Skeletal muscle tissue (tissue), 4 donors: ENCODE data around the gene C3orf85. TPM values are rescaled to one million over a fixed set of nuclear protein-coding genes. Genes with fewer than 3 reads are reported as not detected.

ENCODE experiments used
- H3K27ac ChIP-seq: one replicate; pipeline ENCODE4 v1.7.0; 2013; ENCODE audit warnings: mild to moderate bottlenecking, low read depth, low read length, inconsistent platforms
- H3K27me3 ChIP-seq, 3 donors: one replicate each; pipeline ENCODE4 v1.7.0; 2013; ENCODE audit warnings: low read length in 3 of 3; ENCODE audit not compliant: control insufficient read depth in 3 of 3, insufficient read depth in 3 of 3
- H3K36me3 ChIP-seq, 3 donors: one replicate each; pipeline ENCODE4 v1.7.0; 2013; ENCODE audit warnings: low read length in 3 of 3; ENCODE audit not compliant: control insufficient read depth in 3 of 3, insufficient read depth in 3 of 3
- H3K4me1 ChIP-seq, 3 donors: one replicate each; pipeline ENCODE4 v1.7.0; 2013; ENCODE audit warnings: low read length in 3 of 3, mild to moderate bottlenecking in 3 of 3; ENCODE audit not compliant: control insufficient read depth in 3 of 3, insufficient read depth in 3 of 3
- H3K4me3 ChIP-seq, 3 donors: one replicate each; pipeline ENCODE4 v1.7.0; 2013; ENCODE audit warnings: low read length in 3 of 3
- H3K9ac ChIP-seq, 3 donors: one replicate each; pipeline ENCODE4 v1.7.0; 2013; ENCODE audit warnings: low read length in 3 of 3, mild to moderate bottlenecking in 3 of 3, moderate library complexity in 2 of 3, low read depth in 1 of 3
- H3K9me3 ChIP-seq, 3 donors: one replicate each; pipeline ENCODE4 v1.7.0; 2013; ENCODE audit warnings: low read length in 3 of 3; ENCODE audit not compliant: control insufficient read depth in 3 of 3
- total RNA-seq: library from RNA; depleted of rRNA; stranded (reverse); fragments of >200 nt; gene quantifications from one replicate; pipeline ENCODE4 v1.2.3, GENCODE V29; 2014
- donor health status: Osteomylitis.

Gene C3orf85, protein sequence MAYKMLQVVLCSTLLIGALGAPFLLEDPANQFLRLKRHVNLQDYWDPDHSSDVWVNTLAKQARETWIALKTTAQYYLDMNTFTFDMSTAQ
- total RNA-seq: not detected

DNA sequence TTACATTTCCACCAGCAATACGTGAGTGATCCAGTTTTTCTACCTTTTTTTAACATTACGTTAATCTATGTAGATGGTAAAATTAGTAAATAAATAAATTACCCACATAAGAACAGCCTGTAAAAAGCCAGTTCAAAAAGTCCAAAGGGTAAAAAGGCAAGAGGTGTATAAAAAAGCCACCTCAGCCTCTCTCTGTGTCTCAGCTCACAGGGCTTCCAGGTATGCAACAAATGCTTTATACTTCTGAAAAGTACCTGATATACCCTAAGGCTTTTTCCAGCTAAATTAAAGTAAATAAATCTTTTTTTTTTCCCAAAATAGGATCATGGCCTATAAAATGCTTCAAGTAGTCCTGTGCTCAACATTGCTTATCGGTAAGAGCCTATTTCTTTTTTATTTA is at the start of gene C3orf85:
Gene C3orf85, plus strand, starts transcription at position 197 of the 400 bp plus-strand sequence. Its CDS starts 129 bp downstream, at position 326.
- Histone ChIP-seq H3K4me3 (no peak within 1 kb of the TSS), H3K9ac (no peak within 1 kb of the TSS), H3K4me1 (no peaks in the 10 kb centered on the region), H3K27ac (no peak within 1 kb of the TSS), H3K27me3 (no peaks in the 10 kb centered on the region), H3K9me3 (no peaks in the 10 kb centered on the region), H3K36me3 (no peaks in the 10 kb centered on the region)

DNA sequence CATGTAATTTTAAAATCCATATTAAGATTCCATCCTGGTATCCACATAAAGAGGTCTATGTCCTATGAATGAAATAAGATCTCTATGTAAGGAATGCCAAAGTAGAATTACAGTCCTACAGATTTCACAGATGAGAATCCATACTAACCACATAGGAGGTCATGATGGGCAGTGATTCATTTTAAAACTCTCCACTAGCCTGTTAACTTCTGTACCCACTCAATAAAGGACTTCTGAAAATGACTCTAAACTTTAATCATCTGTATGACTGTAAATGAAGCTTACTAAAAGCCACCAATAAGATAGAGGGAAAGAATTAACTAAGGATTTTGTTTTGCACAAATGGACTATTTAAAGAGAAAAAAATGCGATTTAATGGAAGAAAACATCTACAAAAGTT is 47.3 kb upstream of the C3orf85 start:
- Histone ChIP-seq H3K9me3 (no peaks in the 10 kb centered on the region), H3K27ac (no peak overlapping the region), H3K4me3 (no peak overlapping the region), H3K27me3 (no peaks in the 10 kb centered on the region), H3K9ac (no peak overlapping the region), H3K36me3 (no peaks in the 10 kb centered on the region), H3K4me1 (no peaks in the 10 kb centered on the region)

DNA sequence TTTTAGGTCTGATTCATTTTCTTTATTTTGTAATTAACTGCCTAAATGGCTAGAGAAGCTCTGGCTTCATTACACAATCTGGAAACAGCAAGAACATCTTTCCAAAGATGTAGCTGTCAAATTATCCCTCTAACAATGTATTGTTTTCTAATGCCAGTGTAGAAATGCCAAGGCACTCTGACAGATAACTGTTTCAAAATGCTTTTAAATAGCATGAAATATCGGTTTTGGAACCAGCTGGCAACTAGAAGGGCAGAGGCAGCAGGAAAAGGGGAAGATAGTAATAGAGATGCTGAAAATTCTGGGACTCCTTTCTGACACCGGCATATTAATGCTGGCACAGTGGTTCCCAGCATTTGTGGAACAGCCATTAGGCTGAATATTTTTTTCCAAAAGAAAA is 44.7 kb upstream of the C3orf85 start:
- H3K9me3 ChIP-seq: no peaks in the 10 kb centered on the region
- no peak overlapping the region for H3K4me3 ChIP-seq
- no peaks in the 10 kb centered on the region for H3K27me3 ChIP-seq
- no peak overlapping the region for H3K9ac ChIP-seq
- no peak overlapping the region for H3K27ac ChIP-seq
- H3K4me1 ChIP-seq: no peaks in the 10 kb centered on the region
- H3K36me3 ChIP-seq: no peaks in the 10 kb centered on the region

DNA sequence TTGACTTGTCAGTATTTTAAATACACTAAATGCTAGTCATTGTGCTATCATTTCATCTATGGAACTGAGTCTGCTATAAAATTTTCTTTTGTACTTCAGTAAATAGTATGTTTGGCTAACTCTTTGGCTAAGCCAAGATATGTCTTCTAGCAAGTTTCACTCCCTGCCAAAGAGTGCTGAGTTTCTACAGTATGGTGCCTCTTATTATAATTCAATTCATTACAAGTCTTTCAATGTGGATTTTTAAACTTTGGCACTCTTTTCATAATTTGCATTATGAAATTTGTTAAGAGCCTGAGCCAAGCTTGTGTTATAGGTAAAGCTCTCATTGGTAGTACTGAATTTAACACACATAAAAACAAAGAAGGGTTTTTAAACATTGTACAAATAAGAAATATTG is 43.0 kb upstream of the C3orf85 start:
- Histone ChIP-seq H3K4me1 (no peaks in the 10 kb centered on the region), H3K27ac (no peak overlapping the region), H3K9me3 (no peaks in the 10 kb centered on the region), H3K36me3 (no peaks in the 10 kb centered on the region), H3K27me3 (no peaks in the 10 kb centered on the region), H3K9ac (no peak overlapping the region), H3K4me3 (no peak overlapping the region)

DNA sequence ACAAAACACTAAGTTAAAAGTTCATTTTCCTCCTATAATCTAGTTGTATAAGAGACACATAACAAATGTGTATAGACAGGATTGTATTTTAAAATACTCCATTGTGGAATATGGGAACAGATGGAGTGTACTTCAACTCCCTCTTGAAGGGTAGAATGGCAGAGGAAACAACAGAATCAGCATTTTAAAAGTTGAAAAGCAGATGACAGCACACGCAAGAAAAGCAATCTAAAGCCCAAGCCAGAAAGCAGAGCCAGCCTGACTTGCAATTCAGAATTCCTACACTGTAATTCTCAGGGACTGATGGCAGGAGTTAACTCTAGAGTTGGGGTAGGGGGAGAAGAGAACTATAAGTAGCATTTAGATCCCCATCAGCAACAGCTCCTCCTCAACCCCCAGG is 41.4 kb upstream of the C3orf85 start:
- Histone ChIP-seq H3K9ac (no peak overlapping the region), H3K27me3 (no peaks in the 10 kb centered on the region), H3K4me3 (no peak overlapping the region), H3K4me1 (no peaks in the 10 kb centered on the region), H3K9me3 (no peaks in the 10 kb centered on the region), H3K27ac (no peak overlapping the region), H3K36me3 (no peaks in the 10 kb centered on the region)

DNA sequence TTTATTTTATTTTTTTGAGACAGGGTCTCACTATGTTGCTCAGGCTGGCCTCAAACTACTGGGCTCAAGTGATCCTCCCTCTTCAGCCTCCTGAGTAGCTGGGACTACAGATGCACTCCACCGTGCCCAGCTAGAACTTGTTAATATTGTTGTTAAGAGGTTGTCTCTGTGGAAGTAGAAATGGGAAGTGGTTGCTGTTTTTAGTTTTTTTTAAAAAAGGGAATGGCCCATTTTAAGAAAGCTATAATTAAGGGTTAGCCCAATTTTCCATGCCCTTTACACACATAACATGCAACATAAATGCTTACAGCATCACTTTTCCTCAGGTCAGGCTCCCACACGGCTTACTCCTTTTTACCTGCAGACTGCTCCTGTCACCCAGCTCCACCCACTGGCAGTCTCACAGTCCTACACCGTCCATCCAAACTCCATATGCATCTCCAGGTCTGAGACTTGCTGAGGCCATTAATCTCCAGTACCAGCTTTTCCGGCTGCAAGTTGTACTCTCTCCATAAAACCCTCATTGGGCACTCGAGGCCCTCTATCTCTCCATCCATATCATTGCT is 38.4 kb upstream of the C3orf85 start:
- Histone ChIP-seq H3K9ac (no peak overlapping the region), H3K27me3 (no peaks in the 10 kb centered on the region), H3K4me1 (no peaks in the 10 kb centered on the region), H3K4me3 (no peak overlapping the region), H3K27ac (no peak overlapping the region), H3K9me3 (no peaks in the 10 kb centered on the region), H3K36me3 (no peaks in the 10 kb centered on the region)

DNA sequence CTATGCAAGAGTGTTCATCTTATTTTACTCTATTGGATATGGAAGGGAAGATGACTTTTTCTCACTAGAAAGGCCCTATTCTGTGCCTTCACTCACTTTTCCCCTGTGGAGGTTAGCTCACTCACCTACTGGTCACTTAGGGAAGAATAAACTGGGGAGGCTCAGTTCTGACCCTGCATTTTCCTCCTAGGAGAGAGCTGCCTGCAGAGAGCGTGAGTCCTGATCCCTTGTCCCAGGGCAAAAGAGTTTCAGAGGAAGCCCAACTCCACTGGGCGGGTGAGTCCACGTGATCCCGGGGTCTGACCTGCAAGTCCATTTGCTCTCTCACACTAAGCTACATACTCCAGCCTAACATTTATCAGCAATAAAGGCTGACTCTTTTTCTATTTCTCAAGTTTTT is 26.9 kb upstream of the C3orf85 start:
- Histone ChIP-seq H3K4me3 (no peak overlapping the region), H3K9ac (no peak overlapping the region), H3K36me3 (no peaks in the 10 kb centered on the region)

DNA sequence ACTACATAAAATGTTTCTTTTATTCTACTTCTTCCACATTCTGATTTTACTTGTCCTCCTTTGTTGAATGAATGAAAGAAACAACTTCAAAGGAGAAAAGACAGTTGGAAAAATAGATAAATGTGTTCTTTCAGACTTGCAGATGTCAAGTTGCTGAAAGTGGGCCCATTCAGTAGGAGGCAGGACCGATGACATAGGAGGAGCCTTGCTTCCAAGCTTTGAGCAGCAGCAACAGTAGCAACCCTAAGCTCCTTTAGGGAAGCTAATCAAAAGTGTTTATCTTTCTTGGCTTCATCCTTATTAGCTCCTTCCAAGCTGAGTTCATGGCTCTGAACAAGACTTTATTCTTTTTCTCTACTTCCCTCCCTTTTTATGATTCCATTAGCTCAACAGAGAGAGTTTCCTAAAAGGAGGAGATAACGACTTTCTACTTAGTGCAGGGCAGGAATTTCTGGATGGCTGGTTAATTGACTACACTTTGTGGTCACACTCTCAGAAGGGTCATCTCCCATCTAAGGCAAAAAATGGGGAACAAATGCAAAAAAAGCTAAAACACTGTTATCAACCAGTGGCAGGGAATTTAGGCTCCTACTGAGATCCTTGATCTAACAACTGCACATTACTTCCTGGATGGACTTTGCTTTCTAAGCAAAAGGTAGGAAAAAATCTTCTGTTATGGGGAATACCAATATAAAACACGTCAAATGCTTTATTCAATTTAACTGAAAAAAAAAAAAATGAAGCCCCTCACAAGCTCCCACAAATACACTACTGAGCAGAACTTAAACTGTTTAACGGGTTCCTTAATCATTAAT is 23.4 kb upstream of the C3orf85 start:
- Histone ChIP-seq H3K36me3 (no peaks in the 10 kb centered on the region), H3K9me3 (no peaks in the 10 kb centered on the region), H3K27ac (no peak overlapping the region), H3K27me3 (peaks cover 0 to 3% (median 0%) of the 10 kb centered on the region in 3 donors), H3K4me3 (no peak overlapping the region), H3K9ac (no peak overlapping the region), H3K4me1 (no peaks in the 10 kb centered on the region)

More for the DNA sequence above, 26.9 kb upstream of the C3orf85 start:
- H3K27me3 ChIP-seq: peaks cover 0 to 3% (median 0%) of the 10 kb centered on the region in 3 donors
- no peaks in the 10 kb centered on the region for H3K4me1 ChIP-seq
- no peak overlapping the region for H3K27ac ChIP-seq
- H3K9me3 ChIP-seq: no peaks in the 10 kb centered on the region

DNA sequence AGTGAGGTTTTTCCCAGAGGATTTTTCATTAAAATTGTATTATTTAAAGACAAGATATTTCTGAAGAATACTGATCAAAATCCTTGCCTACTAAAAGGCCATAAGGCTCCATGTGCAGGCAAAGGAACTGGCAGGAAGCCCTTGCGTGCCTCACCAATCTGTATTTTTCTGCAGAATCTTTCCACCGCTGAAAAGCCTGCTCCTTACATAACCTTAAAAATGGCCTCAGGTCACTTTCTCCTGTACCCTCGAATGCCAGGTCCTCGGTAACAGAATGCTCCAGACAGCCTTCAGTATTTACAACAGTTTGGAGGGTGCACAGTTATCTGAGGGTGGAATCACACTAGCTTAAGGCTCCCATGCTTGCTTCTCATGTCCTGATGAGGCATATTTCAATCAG is 21.8 kb upstream of the C3orf85 start:
- Histone ChIP-seq H3K4me3 (no peak overlapping the region), H3K36me3 (no peaks in the 10 kb centered on the region), H3K9ac (no peak overlapping the region), H3K27me3 (peaks cover 0 to 3% (median 0%) of the 10 kb centered on the region in 3 donors), H3K4me1 (no peaks in the 10 kb centered on the region), H3K9me3 (no peaks in the 10 kb centered on the region), H3K27ac (no peak overlapping the region)

DNA sequence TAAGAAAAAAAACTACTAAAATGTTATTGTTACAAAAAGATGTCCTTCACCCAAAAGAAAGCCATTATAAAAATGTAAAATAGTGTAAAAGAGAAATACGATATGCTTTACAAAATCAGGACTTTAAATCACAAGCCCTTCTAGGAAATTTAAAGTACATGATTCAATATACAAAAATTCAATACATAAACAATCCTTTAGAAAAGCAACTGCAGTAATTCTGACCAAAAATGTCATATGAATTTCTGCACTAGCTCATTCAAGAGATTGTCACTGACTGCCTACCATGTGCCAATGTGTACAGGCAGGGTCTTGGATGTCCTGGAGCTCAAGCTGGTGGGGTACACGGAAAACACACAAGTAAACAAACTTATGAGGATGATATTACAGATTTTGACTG is 21.1 kb upstream of the C3orf85 start:
- H3K9ac ChIP-seq: no peak overlapping the region
- H3K36me3 ChIP-seq: no peaks in the 10 kb centered on the region
- H3K4me3 ChIP-seq: no peak overlapping the region
- H3K4me1 ChIP-seq: no peaks in the 10 kb centered on the region
- H3K9me3 ChIP-seq: no peaks in the 10 kb centered on the region
- peaks cover 0 to 3% (median 0%) of the 10 kb centered on the region in 3 donors for H3K27me3 ChIP-seq
- no peak overlapping the region for H3K27ac ChIP-seq
